NCI-H146 (cell line): ENCODE data around the gene KLHDC3.
"Not testable (repeated sequence)": the region's sequence is repeated elsewhere in the genome, so short reads cannot be mapped to it uniquely, and the experiment has no call there.

Source experiments
- DNase-seq: peaks from one replicate; lab custom pipeline; 2025; lab: John Stamatoyannopoulos, UW

Gene KLHDC3

DNA sequence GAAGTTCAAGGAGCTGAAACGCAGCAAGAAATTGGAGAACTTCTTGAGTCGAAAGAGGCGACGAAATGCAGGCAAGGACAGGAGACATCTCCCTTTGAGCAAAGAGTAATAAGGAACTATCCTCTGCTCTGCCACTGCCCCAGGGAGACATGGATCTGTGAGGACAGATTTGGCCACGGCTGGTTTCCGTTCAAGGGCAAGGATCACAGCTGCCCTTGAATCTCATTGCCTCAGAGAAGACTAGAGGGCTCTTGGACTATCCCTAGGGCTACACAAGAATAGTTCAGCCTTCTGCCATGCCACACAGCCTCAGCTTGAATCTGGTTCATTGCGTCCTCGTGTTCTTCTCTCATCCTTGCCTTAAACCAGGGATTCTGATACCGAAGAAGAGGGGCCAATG lies 15.1 kb downstream of the KLHDC3 start:
- DNase-seq = no peak

DNA sequence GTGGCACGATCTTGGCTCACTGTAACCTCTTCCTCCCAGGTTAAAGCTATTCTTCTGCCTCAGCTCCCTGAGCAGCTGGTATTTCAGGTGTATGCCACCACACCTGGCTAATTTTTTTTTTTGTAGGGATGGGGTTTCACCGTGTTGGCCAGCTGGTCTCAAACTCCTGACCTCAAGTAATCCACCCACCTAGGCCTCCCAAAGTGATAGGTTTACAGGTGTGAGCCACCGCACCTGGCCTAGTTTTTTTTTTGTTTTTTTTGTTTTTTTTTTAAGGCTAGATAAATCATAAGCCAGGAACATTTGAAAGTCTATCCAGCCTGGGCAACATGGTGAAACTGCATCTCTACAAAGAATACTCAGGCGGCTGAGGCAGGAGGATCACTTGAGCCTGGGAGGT lies 18.3 kb downstream of the KLHDC3 start:
- DNase-seq = no peak

DNA sequence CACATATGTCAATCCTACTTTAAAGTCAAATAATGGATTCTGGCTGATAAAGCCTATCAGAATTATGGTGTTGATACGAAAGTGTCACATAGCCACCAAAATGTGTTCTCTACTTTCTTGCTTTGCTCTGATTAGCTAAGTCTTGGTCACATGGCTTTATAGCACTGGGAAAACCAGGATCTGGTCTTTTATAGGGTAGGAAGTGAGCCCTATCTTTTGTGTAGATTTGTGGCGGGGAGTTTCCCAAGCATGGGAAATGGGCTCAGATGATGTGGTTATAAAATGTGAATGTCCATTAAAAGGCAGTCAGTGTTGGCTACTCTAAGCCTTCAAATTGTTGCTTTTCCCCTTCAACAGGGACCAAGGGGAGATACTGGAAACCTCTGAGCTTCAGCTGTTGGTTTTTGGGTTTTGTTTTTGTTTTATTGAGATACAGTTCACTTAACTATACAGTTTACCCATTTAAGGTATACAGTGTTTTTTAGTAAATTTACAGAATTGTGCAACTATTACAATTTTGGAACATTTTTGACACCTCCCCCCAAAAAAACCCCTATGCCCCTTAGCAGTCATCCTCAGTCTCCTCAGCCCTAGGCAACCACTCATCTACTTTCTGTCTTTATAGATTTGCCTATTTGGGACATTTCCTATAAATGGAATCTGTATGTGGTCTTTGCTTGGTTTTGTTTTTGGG lies 19.6 kb downstream of the KLHDC3 start:
- no peak for DNase-seq

DNA sequence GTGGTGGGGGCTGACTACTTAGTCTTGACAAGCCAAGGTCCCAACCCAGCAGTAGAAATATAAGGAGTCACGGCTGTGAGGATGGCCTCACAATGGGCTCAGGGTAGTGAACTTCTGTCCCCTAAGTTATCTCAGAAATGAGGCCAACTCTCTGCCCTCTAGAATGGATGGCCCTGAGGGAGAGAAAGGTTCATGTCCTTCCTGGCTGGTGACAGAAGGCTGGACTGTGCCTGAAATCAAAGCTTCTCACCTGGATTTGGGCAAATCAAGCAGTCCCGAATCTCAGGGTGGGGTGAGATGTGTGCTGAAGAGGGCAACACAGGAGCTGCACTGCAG lies 20.1 kb downstream of the KLHDC3 start:
- no peak for DNase-seq

DNA sequence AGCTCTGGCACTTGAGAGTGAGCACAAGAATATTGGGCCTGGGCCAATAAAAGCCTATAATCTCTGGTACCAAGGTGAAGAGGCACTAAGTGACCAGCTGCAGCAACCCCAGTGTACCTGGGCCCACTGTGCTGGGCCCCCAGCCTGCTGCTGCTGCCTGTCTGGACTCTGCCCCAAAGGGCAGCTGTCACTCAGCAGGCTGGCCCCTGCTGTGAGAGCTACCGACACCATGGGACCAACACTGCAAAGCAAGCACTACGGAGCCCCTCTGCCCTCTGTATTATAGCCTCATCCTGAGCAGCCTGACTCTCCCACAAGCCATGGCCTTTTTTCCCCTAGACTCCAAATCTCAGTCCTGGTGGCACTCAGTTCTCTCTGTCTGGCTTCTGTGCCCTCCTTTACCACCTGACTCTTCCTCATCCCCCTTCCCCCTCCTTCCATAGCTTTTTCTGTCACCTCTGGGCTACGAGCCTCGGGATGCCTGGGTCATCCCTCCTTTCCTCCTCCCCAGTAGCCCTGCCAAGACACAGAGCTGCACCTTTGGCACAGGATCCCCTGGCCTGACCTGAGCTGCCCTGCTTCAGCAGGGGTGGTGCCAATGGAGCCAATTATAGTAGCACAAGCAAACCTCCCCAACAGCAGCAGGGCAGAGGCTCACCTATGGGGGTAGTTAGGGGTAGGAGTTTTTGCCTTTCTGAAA lies 21.6 kb downstream of the KLHDC3 start:
- no peak for DNase-seq

DNA sequence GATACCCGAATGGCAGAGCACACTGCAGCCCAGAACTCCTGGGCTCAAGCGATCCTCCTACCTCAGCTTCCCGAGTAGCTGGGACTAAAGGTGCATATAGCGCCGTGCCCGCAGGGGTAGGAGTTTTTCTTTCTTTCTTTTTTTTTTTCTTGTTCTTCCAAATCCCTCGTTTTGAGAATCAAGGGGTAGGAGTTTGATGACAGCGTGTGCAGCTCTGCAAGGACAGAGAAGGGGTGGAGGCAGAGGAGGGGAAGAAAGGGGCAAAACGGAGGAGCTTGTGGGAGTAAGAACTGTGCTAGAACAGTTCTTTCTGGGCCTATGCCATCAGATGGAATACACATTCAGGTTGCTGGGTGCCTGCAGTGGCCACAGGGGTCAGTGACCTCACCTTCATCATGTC lies 22.7 kb downstream of the KLHDC3 start:
- DNase-seq = no peak

DNA sequence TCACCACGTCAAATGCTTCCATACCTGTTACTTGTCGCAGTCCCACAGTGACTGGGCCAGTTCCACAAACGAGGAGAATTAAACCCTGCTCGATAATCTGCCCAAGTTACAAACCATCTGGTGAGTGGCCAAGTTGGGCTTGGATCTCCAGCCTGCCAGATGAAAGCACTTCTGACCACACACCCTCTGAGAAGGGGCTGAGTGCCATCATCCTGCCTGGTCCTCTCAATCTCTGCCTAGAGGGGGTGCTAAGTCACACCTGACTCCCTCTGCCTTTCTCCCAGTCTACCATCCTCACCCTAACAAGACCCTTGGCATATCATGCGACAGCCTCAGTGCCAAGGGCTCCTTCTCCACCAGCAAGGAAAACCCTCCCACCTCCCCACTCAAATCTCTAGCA lies 23.1 kb downstream of the KLHDC3 start:
- DNase-seq = no peak

DNA sequence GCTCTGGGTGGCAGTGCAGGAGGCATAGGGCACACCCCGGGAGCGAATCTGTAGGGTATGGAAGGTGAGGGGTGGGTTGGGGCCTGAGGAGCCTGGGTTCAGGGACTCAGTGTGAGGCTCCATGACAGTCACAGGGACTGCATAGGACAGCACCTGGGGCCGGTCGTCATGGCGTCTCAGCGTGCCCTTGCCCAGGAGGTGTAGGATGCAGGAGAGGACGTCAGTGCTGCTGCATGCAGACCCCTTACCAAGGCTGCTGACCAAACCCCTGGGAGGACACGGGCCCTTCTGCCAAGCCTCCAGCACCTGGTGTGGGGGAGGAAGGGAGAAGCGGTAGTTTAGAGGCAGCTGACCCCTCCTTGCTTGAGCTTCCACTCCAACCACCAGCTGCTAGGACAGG lies 23.7 kb downstream of the KLHDC3 start:
- DNase-seq = no peak

DNA sequence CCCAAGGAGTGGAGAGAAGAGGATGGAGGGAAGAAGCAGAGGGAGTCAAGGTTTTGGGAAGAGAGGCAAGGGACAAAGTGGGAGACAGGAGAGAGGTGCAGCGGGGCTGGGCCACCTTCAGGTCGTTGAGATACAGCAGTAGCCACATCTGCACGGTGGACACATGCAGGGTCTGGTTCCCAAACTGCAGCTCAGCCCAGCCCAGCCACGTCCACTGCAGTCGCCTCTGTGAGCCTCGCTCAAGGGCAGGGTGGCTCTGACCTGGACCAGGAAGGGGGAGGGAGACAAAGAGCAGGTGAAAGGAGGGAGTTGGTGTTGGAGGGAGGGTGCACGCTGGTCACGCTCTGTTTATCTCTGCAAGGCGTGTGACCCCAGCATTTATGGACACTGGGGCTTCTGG lies 24.7 kb downstream of the KLHDC3 start:
- no peak for DNase-seq

DNA sequence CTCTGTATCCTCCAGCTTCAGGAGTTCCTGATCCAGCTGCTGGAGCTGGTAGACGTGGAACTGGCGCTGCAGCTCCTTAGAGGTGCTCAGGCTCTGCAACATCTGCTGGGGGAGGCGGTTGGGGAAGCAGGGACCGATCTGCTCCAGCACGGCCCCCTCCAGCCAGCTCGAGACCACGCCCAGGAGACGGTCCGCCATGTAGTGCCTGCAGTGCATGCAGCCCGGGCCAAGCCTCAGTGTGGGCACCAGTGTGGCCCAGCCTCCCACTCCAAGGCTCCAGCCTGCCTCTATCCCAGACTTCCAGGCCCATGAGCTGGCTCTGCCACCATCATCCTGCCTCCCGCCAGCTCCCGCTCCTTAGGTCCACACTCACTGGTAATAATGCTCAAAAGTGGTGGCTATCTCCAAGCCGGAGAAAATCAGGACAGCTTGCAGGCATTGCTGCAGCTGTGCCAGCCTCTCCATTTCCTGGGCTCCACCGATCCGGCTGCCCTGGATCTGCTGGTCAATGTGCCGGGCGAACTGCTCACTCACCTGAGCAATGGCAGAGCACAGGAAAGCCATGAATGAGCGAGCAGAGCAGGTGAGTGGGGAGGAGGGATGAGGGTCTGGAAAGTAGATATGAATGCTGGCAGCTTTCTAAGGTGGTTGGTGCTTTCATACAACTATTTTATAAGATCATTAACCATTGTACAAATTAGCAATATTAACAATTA lies 26.7 kb downstream of the KLHDC3 start:
- DNase-seq = no peak

DNA sequence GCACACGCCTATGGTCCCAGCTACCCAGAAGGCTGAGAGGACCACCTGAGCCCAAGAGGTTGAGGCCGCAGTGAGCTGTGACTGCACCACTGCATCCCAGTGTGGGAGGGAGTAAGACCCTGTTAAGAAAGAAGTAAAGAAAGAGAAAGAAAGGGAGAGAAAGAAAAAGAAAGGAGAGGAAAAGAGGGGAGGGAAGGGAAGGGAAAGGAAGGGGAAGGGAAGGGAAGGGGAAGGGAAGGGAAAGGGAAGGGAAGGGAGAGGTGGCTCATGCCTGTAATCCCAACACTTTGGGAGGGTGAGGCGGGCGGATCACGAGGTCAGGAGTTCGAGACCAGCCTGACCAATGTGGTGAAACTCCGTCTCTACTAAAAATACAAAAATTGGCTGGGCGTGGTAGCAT lies 27.4 kb downstream of the KLHDC3 start:
- not testable (repeated sequence) for DNase-seq

DNA sequence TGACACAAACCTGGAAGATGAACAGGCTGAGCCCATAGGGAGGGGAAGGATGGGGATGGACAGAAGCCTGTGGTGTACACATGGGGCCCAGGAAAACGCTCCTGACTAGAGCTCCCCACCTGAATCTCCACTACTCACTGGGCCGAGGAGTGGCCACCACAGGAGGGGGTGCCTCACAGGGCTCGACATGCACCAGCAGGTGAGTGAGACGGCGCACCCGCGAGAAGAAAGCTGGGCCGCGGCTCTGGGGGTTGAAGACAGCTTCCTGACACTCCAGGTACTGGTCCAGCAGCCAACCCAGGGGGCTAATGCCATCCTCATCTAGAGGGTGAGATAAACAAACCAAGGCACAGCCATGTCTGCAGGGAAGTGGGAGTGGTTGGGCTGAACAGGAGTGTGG lies 29.3 kb downstream of the KLHDC3 start:
- DNase-seq = no peak

DNA sequence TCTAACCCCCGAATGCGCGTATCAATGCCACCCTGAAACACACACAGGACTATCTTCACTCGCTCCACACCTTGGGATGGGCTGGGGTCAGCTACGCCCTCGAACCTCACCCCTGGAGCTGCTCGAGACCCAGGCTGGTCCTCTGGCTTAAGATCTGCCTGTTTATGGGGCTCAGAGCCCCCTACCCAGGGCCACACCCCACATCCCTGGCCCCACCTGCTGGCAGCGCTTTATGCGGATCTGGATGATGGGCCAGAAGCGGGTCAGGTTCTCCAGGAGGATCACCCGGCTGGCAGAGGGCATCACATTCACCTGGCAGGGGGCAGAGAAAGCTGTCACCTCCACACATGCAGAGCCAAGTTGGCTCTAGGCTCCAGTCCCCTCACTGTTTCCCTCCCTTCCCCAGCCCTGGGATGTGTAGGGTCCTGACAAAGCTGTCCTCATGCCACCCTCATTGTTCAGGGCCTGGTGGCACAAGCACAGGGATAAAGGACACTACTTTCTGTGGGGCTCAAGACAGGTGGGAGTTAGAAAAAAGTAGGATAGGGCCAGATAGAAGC lies 31.4 kb downstream of the KLHDC3 start:
- DNase-seq = no peak

DNA sequence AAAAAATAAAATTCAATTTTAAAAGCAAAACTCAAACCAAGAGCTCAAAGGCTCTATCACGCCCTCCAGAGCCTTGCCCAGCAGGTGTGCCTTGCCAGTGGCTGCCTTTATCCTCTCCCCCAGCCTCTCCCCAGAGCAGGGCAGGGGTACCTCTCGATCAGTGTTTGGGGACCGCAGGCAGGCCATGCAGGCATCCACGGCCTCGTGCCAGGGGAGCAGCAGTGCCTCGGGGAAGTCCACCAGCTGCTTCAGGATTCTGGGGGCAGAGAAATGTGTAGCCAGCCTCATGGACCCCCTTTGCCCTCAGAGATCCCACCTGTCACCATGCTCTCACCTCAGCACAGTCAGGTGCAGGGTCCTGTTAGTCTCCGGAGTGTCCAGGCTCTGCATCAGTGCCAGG lies 33.9 kb downstream of the KLHDC3 start:
- DNase-seq = no peak

DNA sequence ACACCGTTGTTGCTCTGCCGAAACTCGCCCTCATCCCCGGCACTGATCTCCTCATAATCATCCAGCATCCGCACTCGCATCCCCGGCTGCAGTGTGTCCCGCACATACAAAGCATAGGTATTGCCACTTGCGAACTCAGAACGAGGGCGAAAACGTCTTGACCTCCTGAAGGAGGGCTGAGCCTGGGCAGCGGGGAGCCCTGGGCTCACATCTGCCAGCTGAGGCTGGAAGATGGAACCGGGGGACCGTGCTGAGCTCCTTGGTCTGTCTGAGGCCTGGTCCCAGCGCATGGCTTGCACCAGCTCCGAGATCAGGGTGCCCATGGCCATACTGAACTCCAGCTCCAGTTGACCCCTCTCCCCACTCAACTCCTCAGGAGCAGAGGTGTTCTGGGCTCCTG lies 36.9 kb downstream of the KLHDC3 start:
- no peak for DNase-seq

DNA sequence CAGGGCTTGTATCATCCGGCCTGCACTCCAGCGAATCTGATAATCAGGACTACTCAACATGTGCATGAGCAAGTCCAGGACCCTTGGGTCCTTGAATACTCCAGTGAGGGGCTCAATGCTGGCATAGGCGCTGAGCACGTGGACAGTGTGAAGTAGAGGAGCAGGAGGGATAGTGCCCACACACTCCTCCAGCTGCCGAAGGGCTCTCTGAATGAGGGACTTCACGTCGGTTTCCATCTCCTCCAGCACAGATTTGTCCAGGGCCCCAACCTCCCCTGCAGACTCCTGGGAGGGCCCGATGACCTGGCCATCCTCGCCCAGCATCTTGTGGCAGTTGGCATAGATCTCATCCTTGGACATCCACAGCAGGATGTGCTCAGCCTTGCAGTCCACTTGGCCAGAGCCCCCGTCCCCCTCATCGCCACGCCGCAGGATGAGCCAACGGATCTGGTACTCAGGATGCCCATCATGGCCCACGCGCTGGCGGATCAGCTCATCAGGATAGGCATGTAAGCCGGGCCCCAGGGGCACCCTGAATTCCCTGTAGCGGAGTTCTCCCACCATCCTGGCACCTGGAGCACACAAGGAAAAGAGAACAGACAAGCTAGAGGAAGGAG lies 38.3 kb downstream of the KLHDC3 start:
- DNase-seq = no peak

DNA sequence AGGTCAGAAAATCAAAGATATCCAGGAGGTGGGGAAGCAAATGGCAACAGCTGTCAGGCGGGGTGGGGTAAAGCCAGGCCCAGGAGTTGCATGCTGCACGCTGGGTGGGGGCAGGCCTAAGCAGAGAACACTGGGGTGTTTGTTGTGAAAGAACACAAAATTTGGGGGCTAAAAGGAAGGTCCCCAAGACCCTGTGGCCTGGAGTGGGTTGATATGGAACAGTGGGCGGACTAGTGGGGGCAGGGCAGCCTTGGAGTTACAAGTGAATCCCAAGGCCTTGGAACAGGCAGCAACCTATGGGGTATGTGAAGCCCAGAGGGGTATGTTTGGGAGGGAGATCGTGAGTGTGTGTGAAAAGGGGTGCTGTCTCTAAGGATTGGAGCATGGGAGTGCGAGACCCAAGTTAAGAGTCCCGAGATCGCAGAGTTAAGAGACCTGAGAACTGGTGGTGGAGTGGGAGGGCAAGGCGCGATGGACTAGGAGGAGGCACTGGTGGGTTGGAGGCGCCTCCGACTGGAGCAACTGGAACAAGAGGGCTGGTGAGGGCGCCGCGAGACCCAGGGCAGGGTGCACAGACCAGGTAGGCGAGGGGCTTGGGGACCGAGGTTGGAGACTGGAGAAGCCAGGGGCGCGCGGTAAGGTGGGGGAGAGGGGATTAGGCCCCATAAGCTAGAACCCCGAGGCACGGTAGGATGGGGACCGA lies 38.9 kb downstream of the KLHDC3 start:
- peak; percentile 44 for DNase-seq

DNA sequence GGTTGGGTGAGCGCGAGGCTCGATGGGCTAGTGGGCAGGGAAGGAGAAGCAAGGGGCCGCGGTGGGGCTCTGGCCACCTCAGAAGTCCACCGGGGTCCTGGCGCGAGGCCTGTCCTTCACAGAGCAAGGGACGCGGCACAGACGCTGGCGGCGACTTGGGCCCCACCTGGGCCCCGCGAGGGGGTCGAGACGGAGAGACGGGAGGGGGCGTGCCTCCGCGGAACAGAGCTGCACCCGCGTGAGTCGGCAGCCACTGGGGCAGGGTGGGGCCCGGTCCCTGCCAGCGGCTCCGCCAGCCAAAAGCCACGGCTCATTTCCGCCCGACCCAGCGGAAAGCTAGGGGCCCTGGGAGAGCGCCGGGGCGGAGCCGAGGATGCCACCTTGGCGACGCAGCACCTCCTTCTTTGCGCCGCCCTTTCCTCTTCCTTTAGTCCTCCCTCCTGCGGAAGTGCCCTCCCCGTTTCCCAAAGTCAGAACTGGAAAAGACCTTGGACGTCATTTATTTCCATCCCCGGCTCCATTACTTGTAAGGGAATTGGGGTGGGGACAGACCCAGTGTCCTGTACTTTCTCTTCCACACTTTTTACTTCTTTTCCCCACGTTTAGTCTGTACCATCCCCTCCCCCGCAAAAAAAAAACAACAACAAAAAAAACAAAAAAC lies 39.6 kb downstream of the KLHDC3 start, which contains the start of gene CUL7:
TSS of gene CUL7 (minus strand) at position 307 of the 661 bp plus-strand sequence. CDS start 1,063 bp downstream, outside the sequence.
- DNase-seq = peak; percentile 98

DNA sequence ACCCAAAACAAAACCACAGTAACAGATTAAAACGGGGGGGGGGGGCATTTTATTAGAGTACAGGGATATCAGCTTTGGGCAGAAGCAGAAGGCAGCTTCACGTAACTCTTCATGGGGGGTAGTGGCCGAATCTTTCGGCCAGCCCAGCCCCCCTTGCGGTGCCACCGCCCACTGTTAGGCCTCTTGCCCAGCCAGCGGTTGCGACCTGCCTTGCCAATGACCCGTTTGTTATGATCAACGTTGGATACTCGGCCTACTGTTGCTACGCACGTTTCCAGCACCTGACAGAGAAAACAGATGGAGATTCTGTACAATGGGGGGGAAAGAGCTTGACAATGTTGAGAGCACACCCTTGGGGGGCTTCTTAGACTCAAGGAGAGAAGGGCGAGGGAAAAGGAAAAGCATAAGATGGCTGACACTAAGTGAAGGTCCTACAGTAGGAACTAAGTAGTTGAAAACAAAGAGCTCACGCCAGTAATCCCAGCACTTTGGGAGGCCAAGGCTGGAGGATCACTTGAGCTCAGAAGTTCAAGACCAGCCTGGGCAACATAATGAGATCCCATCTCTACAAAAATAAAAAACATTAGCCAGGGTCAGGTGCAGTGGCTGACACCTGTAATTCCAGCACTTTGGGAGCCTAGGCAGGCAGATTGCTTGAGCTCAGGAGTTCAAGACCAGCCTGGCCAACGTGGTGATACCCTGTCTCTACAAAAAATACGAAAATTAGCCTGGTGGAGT lies 40.3 kb downstream of the KLHDC3 start:
- no peak for DNase-seq

DNA sequence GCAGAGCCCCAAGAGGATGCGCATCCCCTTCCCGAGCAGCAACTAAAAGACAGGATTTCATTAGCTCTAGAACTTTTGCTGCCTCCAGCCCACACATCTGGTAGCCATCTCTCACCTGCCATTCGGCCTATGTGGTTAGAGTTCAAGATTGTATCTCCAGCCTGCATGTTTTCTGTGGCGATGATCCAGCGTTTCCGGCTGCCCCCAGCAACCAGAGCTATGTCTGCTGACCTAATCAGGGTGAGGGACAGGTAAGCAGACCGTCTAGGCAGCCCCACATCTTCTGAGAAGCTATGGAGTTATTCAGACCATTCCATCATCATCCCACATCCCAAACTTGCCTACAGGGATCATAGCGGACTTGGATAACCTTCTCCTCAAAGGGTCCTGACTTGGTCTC lies 41.9 kb downstream of the KLHDC3 start:
- no peak for DNase-seq

DNA sequence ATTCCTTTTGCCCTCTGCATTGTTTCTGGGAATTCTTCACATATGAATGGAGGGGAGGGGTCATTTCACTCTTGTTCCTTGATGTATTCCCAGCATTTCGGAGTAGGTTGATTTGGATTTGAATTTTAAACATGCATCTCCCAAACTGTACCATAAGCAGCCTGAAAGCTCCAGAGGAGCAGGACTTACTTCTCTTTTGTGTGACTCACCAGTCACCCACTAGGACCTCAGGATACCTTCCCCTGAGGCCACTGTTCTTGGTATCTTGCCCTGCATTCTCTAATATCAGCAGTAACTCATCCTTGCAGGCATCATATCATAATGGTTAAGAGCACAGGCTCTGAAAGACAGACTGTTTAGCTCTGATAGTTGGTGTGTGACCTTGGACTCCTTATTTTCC lies 44.5 kb downstream of the KLHDC3 start:
- no peak for DNase-seq
